Erythroblast (primary cell): ENCODE data around the gene TM7SF3.

Experiments used
- GATA1 ChIP-seq: IDR thresholded peaks from 2 replicates; pipeline ENCODE4 v1.6.1; 2011; ENCODE audit warnings: low read depth, mild to moderate bottlenecking, control low read depth, low read length, moderate library complexity
- POLR2A ChIP-seq: IDR thresholded peaks from 2 replicates; pipeline ENCODE4 v1.6.1; 2011; ENCODE audit warnings: mild to moderate bottlenecking, low read length

DNA sequence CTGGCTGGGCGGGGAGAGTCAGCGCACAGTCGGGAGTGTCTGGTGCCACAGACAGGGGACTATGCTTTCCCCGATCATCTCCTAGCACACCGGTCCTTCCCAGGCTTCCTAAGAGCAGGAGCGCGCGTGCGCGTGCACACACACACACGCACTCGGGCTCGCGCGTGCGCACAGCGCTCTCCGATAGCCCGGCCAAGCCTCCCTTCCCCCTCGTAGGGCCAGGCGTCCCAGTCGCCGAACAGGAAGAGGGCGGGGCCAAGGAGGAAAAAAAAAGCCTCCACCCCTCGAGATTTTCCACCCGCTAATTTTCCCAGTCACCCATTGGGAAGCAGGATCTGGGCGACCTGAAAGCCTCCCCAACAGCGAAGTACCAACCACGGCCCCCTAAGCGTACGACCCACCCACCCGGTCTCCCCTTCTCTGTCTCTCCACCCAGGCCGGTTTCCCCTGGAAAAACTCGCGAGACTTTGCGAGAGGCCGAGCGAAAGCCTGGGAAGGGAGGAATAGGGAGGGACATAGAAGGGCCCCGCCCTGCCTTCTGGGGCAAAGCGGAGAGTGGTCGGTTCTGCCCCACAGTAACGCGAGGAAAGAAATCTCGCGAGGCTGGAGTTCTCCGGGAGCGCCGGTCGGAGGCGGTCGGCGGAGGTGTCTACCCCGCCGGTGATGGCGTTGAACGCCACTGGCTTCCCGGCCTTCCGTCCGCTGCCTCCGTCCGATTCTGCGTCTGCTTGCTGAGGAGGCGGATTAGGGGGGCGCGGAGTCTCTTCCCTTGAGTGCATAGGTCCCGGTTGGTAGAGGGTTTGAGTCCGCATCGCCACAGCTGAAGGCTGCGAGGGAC, 76.1 kb downstream of the TM7SF3 start, which contains the start of the genes FGFR1OP2 and INTS13:
- TF ChIP-seq POLR2A, result peak; percentile 98
- TF ChIP-seq GATA1, result no peak
